ENCODE measurements around the gene CHIA.

DNA sequence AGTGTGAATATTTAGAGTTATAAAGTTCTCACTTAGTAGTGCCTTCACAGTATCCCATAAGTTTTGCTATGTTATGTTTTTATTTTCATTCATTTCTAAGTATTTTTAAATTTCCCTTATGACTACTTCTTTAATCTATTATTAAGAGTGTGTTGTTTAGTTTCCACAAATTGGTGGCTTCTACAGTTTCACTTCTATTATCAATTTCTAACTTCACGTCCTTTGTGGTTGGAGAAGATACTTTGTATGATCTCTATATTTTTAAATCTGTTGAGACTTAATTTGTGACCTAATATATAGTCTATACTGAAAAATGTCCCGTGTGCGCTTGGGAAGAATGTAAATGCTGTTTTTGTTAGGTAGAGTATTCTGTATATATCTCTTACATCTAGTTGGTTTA lies 11.7 kb downstream of the CHIA start:
- TF ChIP-seq EZH2 (IDR thresholded peaks at IDR 0.05; ENCODE audit: borderline replicate concordance): no peak
- TF ChIP-seq CTCF (IDR thresholded peaks at IDR 0.05; ENCODE audit: poor library complexity): no peak

All from hepatocyte (in vitro differentiated cells).